ENCODE measurements around the gene RXRB. TPM values are rescaled to one million over a fixed set of nuclear protein-coding genes. Genes with fewer than 3 reads are reported as not detected.
"Not testable (repeated sequence)": the region's sequence is repeated elsewhere in the genome, so short reads cannot be mapped to it uniquely, and the experiment has no call there.

The RXRB gene
- total RNA-seq, 1 donor from 2014 or later = 28.0 TPM

GRCh38 chr6:33156561-33156960 is 43.9 kb downstream of the RXRB start:
- intact Hi-C loops (cut with DNase I) = no loop called here
- Histone ChIP-seq H3K36me3 (no peaks in the 10 kb centered on the region), H3K27ac (no peak overlapping the region), H3K27me3 (no peaks in the 10 kb centered on the region), H3K9me3 (no peaks in the 10 kb centered on the region), H3K4me3 (no peak overlapping the region), H3K4me1 (peaks cover 11% of the 10 kb centered on the region)
- no peak for TF ChIP-seq POLR2AphosphoS5 (IDR thresholded peaks at IDR 0.05; ENCODE audit: insufficient read depth in 1 of 2, low read depth in 1 of 2)
- TF ChIP-seq POLR2A (IDR thresholded peaks at IDR 0.05) = no peak
- TF ChIP-seq, protein P1, sequence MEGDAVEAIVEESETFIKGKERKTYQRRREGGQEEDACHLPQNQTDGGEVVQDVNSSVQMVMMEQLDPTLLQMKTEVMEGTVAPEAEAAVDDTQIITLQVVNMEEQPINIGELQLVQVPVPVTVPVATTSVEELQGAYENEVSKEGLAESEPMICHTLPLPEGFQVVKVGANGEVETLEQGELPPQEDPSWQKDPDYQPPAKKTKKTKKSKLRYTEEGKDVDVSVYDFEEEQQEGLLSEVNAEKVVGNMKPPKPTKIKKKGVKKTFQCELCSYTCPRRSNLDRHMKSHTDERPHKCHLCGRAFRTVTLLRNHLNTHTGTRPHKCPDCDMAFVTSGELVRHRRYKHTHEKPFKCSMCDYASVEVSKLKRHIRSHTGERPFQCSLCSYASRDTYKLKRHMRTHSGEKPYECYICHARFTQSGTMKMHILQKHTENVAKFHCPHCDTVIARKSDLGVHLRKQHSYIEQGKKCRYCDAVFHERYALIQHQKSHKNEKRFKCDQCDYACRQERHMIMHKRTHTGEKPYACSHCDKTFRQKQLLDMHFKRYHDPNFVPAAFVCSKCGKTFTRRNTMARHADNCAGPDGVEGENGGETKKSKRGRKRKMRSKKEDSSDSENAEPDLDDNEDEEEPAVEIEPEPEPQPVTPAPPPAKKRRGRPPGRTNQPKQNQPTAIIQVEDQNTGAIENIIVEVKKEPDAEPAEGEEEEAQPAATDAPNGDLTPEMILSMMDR (IDR thresholded peaks at IDR 0.05) = no peak
- no peak for DNase-seq (ENCODE audit: extremely low spot score in 2 of 2)

- Histone ChIP-seq H3K27me3 (no peaks in the 10 kb centered on the region), H3K27ac (no peak overlapping the region), H3K9me3 (no peaks in the 10 kb centered on the region), H3K36me3 (no peaks in the 10 kb centered on the region), H3K4me3 (no peak overlapping the region), H3K4me1 (no peaks in the 10 kb centered on the region)
- TF ChIP-seq POLR2AphosphoS5 (IDR thresholded peaks at IDR 0.05; ENCODE audit: insufficient read depth in 1 of 2, low read depth in 1 of 2) (no peak), POLR2A (IDR thresholded peaks at IDR 0.05) (no peak)
- TF ChIP-seq, protein P1 (IDR thresholded peaks at IDR 0.05) = no peak
- intact Hi-C loops (cut with DNase I) = no loop called here
- no peak for DNase-seq (ENCODE audit: extremely low spot score in 2 of 2)
Measured at GRCh38 chr6:33154349-33154748, 46.1 kb downstream of the RXRB start.

DNA sequence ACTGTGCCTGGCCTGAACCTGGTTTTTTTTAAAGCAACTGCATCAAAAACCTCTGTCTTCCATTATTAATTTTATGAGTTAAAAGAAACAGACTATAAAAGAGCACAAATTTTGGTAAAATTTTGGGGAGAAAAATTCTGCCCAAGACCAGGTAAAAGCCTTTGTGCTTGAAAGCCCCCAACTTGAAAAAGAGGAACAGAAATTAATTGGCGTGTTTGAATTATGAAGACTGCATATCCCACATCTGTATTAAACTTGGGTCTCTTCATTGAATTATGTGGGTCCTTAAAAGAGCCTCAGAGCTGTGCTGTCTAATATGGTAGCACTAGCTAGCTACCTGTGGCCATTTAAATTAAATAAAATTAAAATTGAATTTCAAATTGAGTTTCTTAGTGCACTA is 49.4 kb downstream of the RXRB start:
- H3K9me3 ChIP-seq = no peaks in the 10 kb centered on the region
- intact Hi-C loops (cut with DNase I) = no loop called here
- H3K36me3 ChIP-seq = no peaks in the 10 kb centered on the region
- H3K4me3 ChIP-seq = no peak overlapping the region
- H3K4me1 ChIP-seq = no peaks in the 10 kb centered on the region
- TF ChIP-seq, protein P1 (IDR thresholded peaks at IDR 0.05) = no peak
- TF ChIP-seq POLR2AphosphoS5 (IDR thresholded peaks at IDR 0.05; ENCODE audit: insufficient read depth in 1 of 2, low read depth in 1 of 2) (no peak), POLR2A (IDR thresholded peaks at IDR 0.05) (no peak)
- no peak overlapping the region for H3K27ac ChIP-seq
- H3K27me3 ChIP-seq = no peaks in the 10 kb centered on the region
- DNase-seq (ENCODE audit: extremely low spot score in 2 of 2) = no peak

GRCh38 chr6:33150560-33150959 is 49.9 kb downstream of the RXRB start:
- H3K36me3 ChIP-seq; H3K27ac ChIP-seq; H3K4me1 ChIP-seq; H3K27me3 ChIP-seq; DNase-seq (ENCODE audit: extremely low spot score in 2 of 2); intact Hi-C loops (cut with DNase I); H3K4me3 ChIP-seq; H3K9me3 ChIP-seq: not testable (repeated sequence)

- Histone ChIP-seq H3K27ac (no peak overlapping the region), H3K27me3 (no peaks in the 10 kb centered on the region), H3K36me3 (no peaks in the 10 kb centered on the region), H3K4me3 (no peak overlapping the region), H3K4me1 (no peaks in the 10 kb centered on the region), H3K9me3 (no peaks in the 10 kb centered on the region)
- intact Hi-C loops (cut with DNase I) = no loop called here
- TF ChIP-seq POLR2A (IDR thresholded peaks at IDR 0.05) (no peak), POLR2AphosphoS5 (IDR thresholded peaks at IDR 0.05; ENCODE audit: insufficient read depth in 1 of 2, low read depth in 1 of 2) (no peak)
- TF ChIP-seq, protein P1 (IDR thresholded peaks at IDR 0.05) = peak; percentile 11 to 70 (median 43)
- no peak for DNase-seq (ENCODE audit: extremely low spot score in 2 of 2)
Measured at GRCh38 chr6:33147807-33148666, 52.4 kb downstream of the RXRB start.
